ENCODE data around the gene MGLL. TPM values are rescaled to one million over a fixed set of nuclear protein-coding genes. Genes with fewer than 3 reads are reported as not detected.

MGLL gene
- total RNA-seq, 1 experiment from 2014 or later: 2.1 TPM

DNA sequence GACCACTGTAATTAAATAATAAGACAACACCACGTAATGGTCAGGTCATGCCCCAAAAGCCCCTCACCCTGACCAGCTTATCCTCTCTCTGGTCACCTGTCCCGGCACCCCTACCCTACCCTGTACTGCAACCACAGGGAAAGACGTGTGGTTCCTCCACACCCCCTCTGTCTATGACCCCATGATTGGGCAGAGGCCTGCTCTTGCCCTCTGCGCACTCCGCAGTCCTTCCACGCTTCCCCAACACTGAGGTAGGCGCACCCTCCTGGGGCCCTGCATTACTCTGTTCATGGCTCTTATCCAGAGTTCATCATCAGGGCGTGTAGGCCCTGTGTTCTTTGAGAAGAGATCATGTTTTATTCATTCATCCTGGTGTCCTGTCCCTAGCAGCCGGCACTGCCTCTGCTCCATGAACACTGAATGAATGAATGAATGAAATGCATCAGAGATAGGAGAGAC is 33.8 kb downstream of the MGLL start:
- DNase-seq (ENCODE audit: low read depth, low spot score) (no peak), ATAC-seq (no peak)
- intact Hi-C loops (cut with micrococcal nuclease; ENCODE audit: unreplicated experiment) (no loop called here), in situ Hi-C loops (cut with HindIII; ENCODE audit: low pct_unique_long_range_greater_than_20kb, low sequenced_read_pairs) (no loop called here)
- no peaks in the 10 kb centered on the region for H3K36me3 ChIP-seq (ENCODE audit: control insufficient read depth, insufficient read depth, low read length)
- H3K4me3 ChIP-seq (ENCODE audit: low read depth in 2 of 2, low read length in 2 of 2): no peak overlapping the region
- ChIA-PET POLR2A (no interaction called here), CTCF (no interaction called here)
- no TSS peak for BruUV-seq (replicated peaks)
- no peak for TF ChIP-seq SIN3A (IDR thresholded peaks at IDR 0.05; ENCODE audit: borderline replicate concordance, insufficient read depth, low read depth, low read length)
- no peak for TF ChIP-seq TCF7L2 (IDR thresholded peaks at IDR 0.05; ENCODE audit: low read depth, low read length)
- no peak for TF ChIP-seq POLR2AphosphoS5 (IDR thresholded peaks at IDR 0.05; ENCODE audit: low read depth, low read length)
- TF ChIP-seq, protein P1, sequence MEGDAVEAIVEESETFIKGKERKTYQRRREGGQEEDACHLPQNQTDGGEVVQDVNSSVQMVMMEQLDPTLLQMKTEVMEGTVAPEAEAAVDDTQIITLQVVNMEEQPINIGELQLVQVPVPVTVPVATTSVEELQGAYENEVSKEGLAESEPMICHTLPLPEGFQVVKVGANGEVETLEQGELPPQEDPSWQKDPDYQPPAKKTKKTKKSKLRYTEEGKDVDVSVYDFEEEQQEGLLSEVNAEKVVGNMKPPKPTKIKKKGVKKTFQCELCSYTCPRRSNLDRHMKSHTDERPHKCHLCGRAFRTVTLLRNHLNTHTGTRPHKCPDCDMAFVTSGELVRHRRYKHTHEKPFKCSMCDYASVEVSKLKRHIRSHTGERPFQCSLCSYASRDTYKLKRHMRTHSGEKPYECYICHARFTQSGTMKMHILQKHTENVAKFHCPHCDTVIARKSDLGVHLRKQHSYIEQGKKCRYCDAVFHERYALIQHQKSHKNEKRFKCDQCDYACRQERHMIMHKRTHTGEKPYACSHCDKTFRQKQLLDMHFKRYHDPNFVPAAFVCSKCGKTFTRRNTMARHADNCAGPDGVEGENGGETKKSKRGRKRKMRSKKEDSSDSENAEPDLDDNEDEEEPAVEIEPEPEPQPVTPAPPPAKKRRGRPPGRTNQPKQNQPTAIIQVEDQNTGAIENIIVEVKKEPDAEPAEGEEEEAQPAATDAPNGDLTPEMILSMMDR (IDR thresholded peaks at IDR 0.05): no peak
- TF ChIP-seq, protein P2, sequence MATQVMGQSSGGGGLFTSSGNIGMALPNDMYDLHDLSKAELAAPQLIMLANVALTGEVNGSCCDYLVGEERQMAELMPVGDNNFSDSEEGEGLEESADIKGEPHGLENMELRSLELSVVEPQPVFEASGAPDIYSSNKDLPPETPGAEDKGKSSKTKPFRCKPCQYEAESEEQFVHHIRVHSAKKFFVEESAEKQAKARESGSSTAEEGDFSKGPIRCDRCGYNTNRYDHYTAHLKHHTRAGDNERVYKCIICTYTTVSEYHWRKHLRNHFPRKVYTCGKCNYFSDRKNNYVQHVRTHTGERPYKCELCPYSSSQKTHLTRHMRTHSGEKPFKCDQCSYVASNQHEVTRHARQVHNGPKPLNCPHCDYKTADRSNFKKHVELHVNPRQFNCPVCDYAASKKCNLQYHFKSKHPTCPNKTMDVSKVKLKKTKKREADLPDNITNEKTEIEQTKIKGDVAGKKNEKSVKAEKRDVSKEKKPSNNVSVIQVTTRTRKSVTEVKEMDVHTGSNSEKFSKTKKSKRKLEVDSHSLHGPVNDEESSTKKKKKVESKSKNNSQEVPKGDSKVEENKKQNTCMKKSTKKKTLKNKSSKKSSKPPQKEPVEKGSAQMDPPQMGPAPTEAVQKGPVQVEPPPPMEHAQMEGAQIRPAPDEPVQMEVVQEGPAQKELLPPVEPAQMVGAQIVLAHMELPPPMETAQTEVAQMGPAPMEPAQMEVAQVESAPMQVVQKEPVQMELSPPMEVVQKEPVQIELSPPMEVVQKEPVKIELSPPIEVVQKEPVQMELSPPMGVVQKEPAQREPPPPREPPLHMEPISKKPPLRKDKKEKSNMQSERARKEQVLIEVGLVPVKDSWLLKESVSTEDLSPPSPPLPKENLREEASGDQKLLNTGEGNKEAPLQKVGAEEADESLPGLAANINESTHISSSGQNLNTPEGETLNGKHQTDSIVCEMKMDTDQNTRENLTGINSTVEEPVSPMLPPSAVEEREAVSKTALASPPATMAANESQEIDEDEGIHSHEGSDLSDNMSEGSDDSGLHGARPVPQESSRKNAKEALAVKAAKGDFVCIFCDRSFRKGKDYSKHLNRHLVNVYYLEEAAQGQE (IDR thresholded peaks at IDR 0.05; ENCODE audit: insufficient read depth in 1 of 2, low read depth in 2 of 2, low read length in 1 of 2): no peak
- H3K4me1 ChIP-seq (ENCODE audit: control insufficient read depth, insufficient read depth, low read length): no peaks in the 10 kb centered on the region
- H3K9me3 ChIP-seq (ENCODE audit: control insufficient read depth, insufficient read depth, low read depth, low read length): no peaks in the 10 kb centered on the region
- H3K27ac ChIP-seq (ENCODE audit: low read length): no peak overlapping the region
- H3K27me3 ChIP-seq (ENCODE audit: control insufficient read depth, insufficient read depth, low read length): no peaks in the 10 kb centered on the region

DNA sequence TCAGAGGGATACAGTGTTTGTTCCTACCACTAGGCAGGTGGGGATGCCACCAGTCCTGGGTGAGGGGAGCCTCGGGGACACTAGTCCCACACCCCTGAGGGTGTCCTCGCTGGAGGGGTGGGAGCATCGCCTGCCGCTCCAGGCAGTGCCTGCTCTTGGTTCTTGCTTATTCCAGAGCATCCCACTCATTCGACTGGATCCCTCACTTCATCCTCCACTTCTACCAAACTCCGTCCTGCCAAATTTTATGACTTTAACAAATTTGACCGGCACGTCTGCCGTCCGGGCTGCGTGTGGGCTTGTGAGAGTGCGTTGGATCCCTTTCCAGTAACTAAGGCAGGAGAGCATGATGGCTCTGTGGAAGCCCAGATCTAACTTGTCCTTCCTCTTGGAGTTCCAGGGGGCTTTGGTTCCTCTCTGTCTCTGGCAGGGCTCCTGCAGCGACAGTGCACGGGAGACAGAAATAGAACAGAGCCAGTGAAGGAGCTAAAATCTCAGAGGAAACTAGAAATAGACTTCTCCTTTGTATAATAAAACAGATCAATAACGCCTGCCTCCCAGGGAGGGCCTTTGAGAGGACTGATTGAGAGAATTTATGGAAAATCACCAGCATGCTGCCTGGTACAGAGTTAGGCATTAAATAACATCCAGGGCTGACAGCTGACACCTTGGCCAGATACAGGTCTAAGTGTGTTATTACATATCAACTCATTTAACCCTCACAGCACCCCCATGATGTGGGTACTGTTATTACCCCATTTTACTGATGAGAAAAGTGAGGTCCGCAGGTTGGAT is 34.5 kb downstream of the MGLL start:
- H3K27me3 ChIP-seq (ENCODE audit: control insufficient read depth, insufficient read depth, low read length): no peaks in the 10 kb centered on the region
- ChIA-PET CTCF (no interaction called here), POLR2A (no interaction called here)
- H3K4me1 ChIP-seq (ENCODE audit: control insufficient read depth, insufficient read depth, low read length): no peaks in the 10 kb centered on the region
- no peak for DNase-seq (ENCODE audit: low read depth, low spot score)
- no peaks in the 10 kb centered on the region for H3K9me3 ChIP-seq (ENCODE audit: control insufficient read depth, insufficient read depth, low read depth, low read length)
- intact Hi-C loops (cut with micrococcal nuclease; ENCODE audit: unreplicated experiment): no loop called here
- no TSS peak for BruUV-seq (replicated peaks)
- no peak for ATAC-seq
- in situ Hi-C loops (cut with HindIII; ENCODE audit: low pct_unique_long_range_greater_than_20kb, low sequenced_read_pairs): no loop called here
- no peak overlapping the region for H3K27ac ChIP-seq (ENCODE audit: low read length)
- H3K36me3 ChIP-seq (ENCODE audit: control insufficient read depth, insufficient read depth, low read length): no peaks in the 10 kb centered on the region
- TF ChIP-seq SIN3A (IDR thresholded peaks at IDR 0.05; ENCODE audit: borderline replicate concordance, insufficient read depth, low read depth, low read length): no peak
- H3K4me3 ChIP-seq (ENCODE audit: low read depth in 2 of 2, low read length in 2 of 2): no peak overlapping the region

DNA sequence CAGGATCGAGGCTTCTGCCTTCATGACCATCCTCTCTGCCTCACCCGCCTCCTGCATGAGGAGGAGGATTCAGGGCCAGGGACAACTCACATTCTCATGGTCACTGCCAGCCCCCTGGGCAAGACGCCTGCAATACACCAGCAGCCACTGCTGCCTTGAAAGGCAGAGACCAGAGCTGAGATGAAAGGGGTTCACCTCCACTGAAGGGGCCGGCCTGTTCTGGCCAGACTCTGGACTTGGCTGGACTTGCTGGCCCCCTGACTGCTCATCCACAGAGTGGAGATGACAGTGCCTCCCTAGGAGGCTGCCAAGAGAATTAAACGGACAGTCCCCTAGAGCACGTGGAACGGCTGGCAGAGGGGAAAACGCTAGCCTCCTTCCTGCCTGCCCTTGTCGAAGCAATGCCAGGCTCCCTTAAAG is 35.2 kb downstream of the MGLL start:
- H3K4me3 ChIP-seq (ENCODE audit: low read depth in 2 of 2, low read length in 2 of 2): no peak overlapping the region
- BruUV-seq (replicated peaks): no TSS peak
- ChIA-PET CTCF (no interaction called here), POLR2A (no interaction called here)
- no peaks in the 10 kb centered on the region for H3K27me3 ChIP-seq (ENCODE audit: control insufficient read depth, insufficient read depth, low read length)
- DNase-seq (ENCODE audit: low read depth, low spot score) (no peak), ATAC-seq (no peak)
- H3K36me3 ChIP-seq (ENCODE audit: control insufficient read depth, insufficient read depth, low read length): no peaks in the 10 kb centered on the region
- in situ Hi-C loops (cut with HindIII; ENCODE audit: low pct_unique_long_range_greater_than_20kb, low sequenced_read_pairs): no loop called here
- H3K9me3 ChIP-seq (ENCODE audit: control insufficient read depth, insufficient read depth, low read depth, low read length): no peaks in the 10 kb centered on the region
- H3K4me1 ChIP-seq (ENCODE audit: control insufficient read depth, insufficient read depth, low read length): no peaks in the 10 kb centered on the region
- TF ChIP-seq TCF7L2 (IDR thresholded peaks at IDR 0.05; ENCODE audit: low read depth, low read length) (no peak), POLR2AphosphoS5 (IDR thresholded peaks at IDR 0.05; ENCODE audit: low read depth, low read length) (no peak), SIN3A (IDR thresholded peaks at IDR 0.05; ENCODE audit: borderline replicate concordance, insufficient read depth, low read depth, low read length) (no peak)
- TF ChIP-seq, protein P2 (IDR thresholded peaks at IDR 0.05; ENCODE audit: insufficient read depth in 1 of 2, low read depth in 2 of 2, low read length in 1 of 2): no peak
- TF ChIP-seq, protein P1 (IDR thresholded peaks at IDR 0.05): no peak
- intact Hi-C loops (cut with micrococcal nuclease; ENCODE audit: unreplicated experiment): no loop called here
- no peak overlapping the region for H3K27ac ChIP-seq (ENCODE audit: low read length)
